HG03565 (cell line): Measurements from ENCODE around the gene JAM3.

Source experiments
- ATAC-seq: cut with Tn5 transposase; IDR thresholded peaks from one replicate; pipeline ENCODE4 v1.9.1; 2021; ENCODE audit warnings: mild to moderate bottlenecking, moderate library complexity; ENCODE audit not compliant: unreplicated experiment

JAM3 gene

GRCh38 chr11:134068829-134069425 is at the start of gene JAM3:
Gene JAM3, plus strand, starts transcription at chr11:134069072. Its CDS starts 12 bp downstream, at chr11:134069084.
- ATAC-seq: peak; percentile 79

GRCh38 chr11:134019500-134019899 is 49.4 kb upstream of the JAM3 start:
- no peak for ATAC-seq

- no peak for ATAC-seq
Measured at GRCh38 chr11:134020598-134020997, 48.3 kb upstream of the JAM3 start.

GRCh38 chr11:134021326-134021725 is 47.5 kb upstream of the JAM3 start:
- ATAC-seq: no peak

- no peak for ATAC-seq
Measured at GRCh38 chr11:134022748-134023147, 46.1 kb upstream of the JAM3 start.

- no peak for ATAC-seq
Measured at GRCh38 chr11:134024420-134025081, 44.3 kb upstream of the JAM3 start.

- no peak for ATAC-seq
Measured at GRCh38 chr11:134025082-134025429, 43.8 kb upstream of the JAM3 start.

- ATAC-seq: no peak
Measured at GRCh38 chr11:134026655-134027343, 42.1 kb upstream of the JAM3 start.

GRCh38 chr11:134027671-134028070 is 41.2 kb upstream of the JAM3 start:
- ATAC-seq: no peak

GRCh38 chr11:134028368-134028920 is 40.4 kb upstream of the JAM3 start:
- ATAC-seq: no peak

- no peak for ATAC-seq
Measured at GRCh38 chr11:134030853-134031252, 38.0 kb upstream of the JAM3 start.

GRCh38 chr11:134032043-134032442 is 36.8 kb upstream of the JAM3 start:
- ATAC-seq: no peak

- no peak for ATAC-seq
Measured at GRCh38 chr11:134032501-134033091, 36.3 kb upstream of the JAM3 start.

- ATAC-seq: no peak
Measured at GRCh38 chr11:134033276-134033675, 35.6 kb upstream of the JAM3 start.

GRCh38 chr11:134033696-134034491 is 35.0 kb upstream of the JAM3 start:
- peak; percentile 69 for ATAC-seq

GRCh38 chr11:134034496-134035381 is 34.1 kb upstream of the JAM3 start:
- no peak for ATAC-seq

GRCh38 chr11:134036492-134037045 is 32.3 kb upstream of the JAM3 start:
- no peak for ATAC-seq

GRCh38 chr11:134037046-134037908 is 31.6 kb upstream of the JAM3 start:
- peak; percentile 47 for ATAC-seq
